Lower lobe of right lung (tissue), 2 donors: ENCODE measurements around the gene HOXA7. TPM values are rescaled to one million over a fixed set of nuclear protein-coding genes. Genes with fewer than 3 reads are reported as not detected.

Source experiments
- ATAC-seq, 2 donors: fragments of 200-7000 bp; cut with Tn5 transposase; one replicate each; pipeline ENCODE4 v1.9.1; 2020 to 2022; ENCODE audit warnings: mild to moderate bottlenecking in 2 of 2, moderate library complexity in 2 of 2
- DNase-seq: peaks from one replicate; pipeline ENCODE4 v3.0.0-alpha.2; 2020
- H3K27ac ChIP-seq: fragments of 200-600 bp; one replicate; pipeline ENCODE4 v1.8.0; 2022
- H3K27me3 ChIP-seq: fragments of 200-600 bp; one replicate; pipeline ENCODE4 v1.8.0; 2022; ENCODE audit warnings: low read depth
- H3K36me3 ChIP-seq: fragments of 200-600 bp; one replicate; pipeline ENCODE4 v1.8.0; 2022; ENCODE audit warnings: mild to moderate bottlenecking
- H3K4me1 ChIP-seq: fragments of 200-600 bp; one replicate; pipeline ENCODE4 v1.8.0; 2022
- H3K4me3 ChIP-seq: fragments of 200-600 bp; one replicate; pipeline ENCODE4 v1.8.0; 2022; ENCODE audit warnings: mild to moderate bottlenecking
- H3K9me3 ChIP-seq: fragments of 200-600 bp; one replicate; pipeline ENCODE4 v1.8.0; 2022
- intact Hi-C: fragments of 100-400 bp; cut with DNase I; formaldehyde crosslinking; loops from one replicate; pipeline ENCODE4 v1.11.0; 2022
- total RNA-seq: library from RNA; stranded (reverse); fragmentation: NEBNext Ultra II Directional; extraction: Animal tissue kit (Norgen Biotek cat#: 25700); gene quantifications from one replicate; pipeline ENCODE4 v1.2.1, GENCODE V29; 2021
- TF ChIP-seq, protein P1 (sequence below): fragments of 200-600 bp; IDR thresholded peaks from one replicate; pipeline ENCODE4 v1.8.0; 2022; ENCODE audit warnings: antibody characterized with exemption, mild to moderate bottlenecking
- donor health status: DM: no; HTN: yes; CAD: no; lungs with severe emphysema.

HOXA7 gene
- total RNA-seq, 1 donor from 2014 or later, result 2.2 TPM

- ATAC-seq (peak in 1 of 2 donors; percentile 46), DNase-seq (peak; percentile 49)
- H3K36me3 ChIP-seq, result no peaks in the 10 kb centered on the region
- no peaks in the 10 kb centered on the region for H3K9me3 ChIP-seq
- H3K4me3 ChIP-seq, result peak overlapping the region; percentile 28
- H3K4me1 ChIP-seq, result peaks cover 40% of the 10 kb centered on the region
- peak overlapping the region; percentile 89 for H3K27ac ChIP-seq
- TF ChIP-seq, protein P1, sequence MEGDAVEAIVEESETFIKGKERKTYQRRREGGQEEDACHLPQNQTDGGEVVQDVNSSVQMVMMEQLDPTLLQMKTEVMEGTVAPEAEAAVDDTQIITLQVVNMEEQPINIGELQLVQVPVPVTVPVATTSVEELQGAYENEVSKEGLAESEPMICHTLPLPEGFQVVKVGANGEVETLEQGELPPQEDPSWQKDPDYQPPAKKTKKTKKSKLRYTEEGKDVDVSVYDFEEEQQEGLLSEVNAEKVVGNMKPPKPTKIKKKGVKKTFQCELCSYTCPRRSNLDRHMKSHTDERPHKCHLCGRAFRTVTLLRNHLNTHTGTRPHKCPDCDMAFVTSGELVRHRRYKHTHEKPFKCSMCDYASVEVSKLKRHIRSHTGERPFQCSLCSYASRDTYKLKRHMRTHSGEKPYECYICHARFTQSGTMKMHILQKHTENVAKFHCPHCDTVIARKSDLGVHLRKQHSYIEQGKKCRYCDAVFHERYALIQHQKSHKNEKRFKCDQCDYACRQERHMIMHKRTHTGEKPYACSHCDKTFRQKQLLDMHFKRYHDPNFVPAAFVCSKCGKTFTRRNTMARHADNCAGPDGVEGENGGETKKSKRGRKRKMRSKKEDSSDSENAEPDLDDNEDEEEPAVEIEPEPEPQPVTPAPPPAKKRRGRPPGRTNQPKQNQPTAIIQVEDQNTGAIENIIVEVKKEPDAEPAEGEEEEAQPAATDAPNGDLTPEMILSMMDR, result no peak
- intact Hi-C loops, result no loop called here
- H3K27me3 ChIP-seq, result peaks cover 25% of the 10 kb centered on the region
Measured at GRCh38 chr7:27110186-27111031, 46.1 kb downstream of the HOXA7 start.

- Histone ChIP-seq H3K4me3 (no peak overlapping the region), H3K27me3 (peaks cover 28% of the 10 kb centered on the region), H3K36me3 (no peaks in the 10 kb centered on the region), H3K4me1 (peaks cover 47% of the 10 kb centered on the region), H3K27ac (peak overlapping the region; percentile 94), H3K9me3 (no peaks in the 10 kb centered on the region)
- DNase-seq (no peak), ATAC-seq (no peak)
- TF ChIP-seq, protein P1, result no peak
- intact Hi-C loops, result no loop called here
Measured at GRCh38 chr7:27109466-27110185, 46.8 kb downstream of the HOXA7 start.

- intact Hi-C loops, result no loop called here
- peak; percentile 54 for DNase-seq
- H3K4me3 ChIP-seq, result peak overlapping the region; percentile 49
- peaks cover 58% of the 10 kb centered on the region for H3K4me1 ChIP-seq
- TF ChIP-seq, protein P1, result peak; percentile 16
- H3K36me3 ChIP-seq, result no peaks in the 10 kb centered on the region
- H3K9me3 ChIP-seq, result no peaks in the 10 kb centered on the region
- H3K27ac ChIP-seq, result peak overlapping the region; percentile 94
- peak; percentile 51 to 73 for ATAC-seq
- peaks cover 34% of the 10 kb centered on the region for H3K27me3 ChIP-seq
Measured at GRCh38 chr7:27108390-27109127, 47.9 kb downstream of the HOXA7 start.

DNA sequence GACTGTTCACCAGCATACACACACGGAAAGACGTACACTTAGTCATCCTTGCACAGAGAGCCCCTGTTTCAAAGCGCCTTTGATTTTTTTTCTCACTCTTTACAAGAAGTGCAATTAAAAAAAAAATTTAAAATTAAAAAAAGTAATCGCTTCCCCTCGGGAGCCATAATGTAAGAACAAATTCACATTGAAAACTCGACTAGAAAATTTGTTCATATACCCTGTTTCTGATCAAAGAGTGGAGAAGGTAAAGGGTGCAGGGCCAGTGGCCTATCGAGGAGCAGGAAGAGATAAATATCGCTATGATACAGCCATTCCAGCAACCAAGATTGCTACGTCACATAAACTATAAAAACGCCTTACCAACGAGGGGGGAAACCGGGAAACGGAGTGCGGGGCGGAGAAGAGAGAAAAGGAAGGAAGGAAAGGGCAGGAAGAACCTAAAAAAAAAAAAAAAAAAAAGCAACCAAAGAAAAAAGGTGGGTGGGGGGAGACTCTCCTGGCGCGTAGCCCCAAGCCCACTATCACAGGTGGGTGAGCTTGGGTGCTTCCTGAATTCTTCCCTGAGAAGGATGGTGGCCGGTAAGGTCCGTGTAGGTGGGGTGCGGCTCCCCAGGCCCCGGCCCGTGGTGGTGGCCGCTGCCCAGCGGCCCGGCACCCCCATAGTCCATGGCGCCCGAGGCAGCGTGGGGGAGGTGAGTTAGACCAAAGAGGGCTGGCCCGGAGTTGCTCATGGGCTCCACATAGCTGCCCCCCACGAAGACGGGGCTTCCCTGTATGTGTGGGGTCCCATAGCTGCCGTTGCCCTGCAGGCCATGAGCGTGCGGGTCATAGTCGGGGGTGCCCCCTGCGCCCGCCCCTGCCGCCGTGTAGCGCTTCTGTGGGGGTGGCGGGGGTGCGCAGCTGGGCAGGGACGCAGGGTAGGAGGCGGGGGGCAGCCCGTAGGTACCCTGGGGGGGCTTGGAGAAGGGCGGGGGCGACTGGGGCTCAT lies 48.8 kb downstream of the HOXA7 start:
- Histone ChIP-seq H3K4me1 (peaks cover 57% of the 10 kb centered on the region), H3K9me3 (no peaks in the 10 kb centered on the region), H3K4me3 (peak overlapping the region; percentile 49), H3K27me3 (peaks cover 43% of the 10 kb centered on the region), H3K27ac (peak overlapping the region; percentile 94), H3K36me3 (no peaks in the 10 kb centered on the region)
- TF ChIP-seq, protein P1, result no peak
- intact Hi-C loops, result no loop called here
- ATAC-seq, result peak; percentile 15 to 24
- no peak for DNase-seq
